A549 (cell line): ENCODE results near the gene NFIX. TPM values are rescaled to one million over a fixed set of nuclear protein-coding genes. Genes with fewer than 3 reads are reported as not detected.

ENCODE experiments used
- ATAC-seq, 2 experiments: fragments of 200-7000 bp in 1 of 2; fragments of >200 bp in 1 of 2; cut with Nextera tagmentation in 1 of 2; cut with Tn5 transposase in 1 of 2; 3 replicates each; pipeline versions ENCODE4 v1.8.0 to v1.9.1; 2018 to 2020; ENCODE audit warnings: mild to moderate bottlenecking in 1 of 2, moderate library complexity in 1 of 2
- CTCF ChIA-PET: fragments of 300-600 bp; sonication (Branson Sonifier 250); formaldehyde crosslinking; extraction: SDS; loops from one replicate; lab custom pipeline; 2021; ENCODE audit warnings: antibody characterized with exemption, inconsistent platforms; lab: Yijun Ruan, JAX
- POLR2A ChIA-PET: fragments of 350-600 bp; formaldehyde crosslinking; extraction: SDS; loops from one replicate; lab custom pipeline; 2021; ENCODE audit warnings: antibody characterized with exemption, inconsistent platforms; lab: Yijun Ruan, JAX
- DNase-seq, 2 experiments: peaks; one replicate each; pipeline versions ENCODE4 v3.0.0 to v3.0.0-alpha.2; 2011 to 2016; ENCODE audit warnings: low read depth in 1 of 2, low spot score in 1 of 2
- FAIRE-seq: peaks from 2 replicates; lab custom pipeline; 2011; peaks lifted over from hg19 to GRCh38; lab: Jason Lieb, UNC
- H3K27ac ChIP-seq, 2 experiments: fragments of >200 bp; sonication (Bioruptor Twin); formaldehyde crosslinking; 3 replicates each; pipeline ENCODE4 v1.5.1; 2016 to 2017
- H3K4me1 ChIP-seq: fragments of >200 bp; sonication (Bioruptor Twin); formaldehyde crosslinking; 3 replicates; pipeline ENCODE4 v1.6.1; 2016
- H3K4me2 ChIP-seq: fragments of >200 bp; sonication (Bioruptor Twin); formaldehyde crosslinking; 3 replicates; pipeline ENCODE4 v1.6.1; 2016
- H3K4me3 ChIP-seq: fragments of >200 bp; sonication (Bioruptor Twin); formaldehyde crosslinking; 3 replicates; pipeline ENCODE4 v1.5.1; 2016
- H3K9me3 ChIP-seq: fragments of >200 bp; sonication (Bioruptor Twin); formaldehyde crosslinking; 3 replicates; pipeline ENCODE4 v1.6.1; 2016
- BCL3 ChIP-seq: fragments of >200 bp; sonication (Bioruptor Twin); formaldehyde crosslinking; IDR thresholded peaks from 3 replicates; pipeline ENCODE4 v1.6.1; 2016
- BHLHE40 ChIP-seq: IDR thresholded peaks from 2 replicates; pipeline ENCODE4 v1.6.1; 2012; ENCODE audit warnings: low read depth, low read length, inconsistent platforms
- CBX8 ChIP-seq: fragments of 200-600 bp; sonication (generic); IDR thresholded peaks from 2 replicates; pipeline ENCODE4 v1.6.1; 2016
- CEBPB ChIP-seq, 2 experiments: fragments of >200 bp in 1 of 2; sonication (Bioruptor Twin) in 1 of 2; formaldehyde crosslinking in 1 of 2; IDR thresholded peaks; 2 replicates each; pipeline ENCODE4 v1.6.1; 2012 to 2016
- EHMT2 ChIP-seq: fragments of 200-600 bp; sonication (generic); IDR thresholded peaks from 2 replicates; pipeline ENCODE4 v1.6.1; 2016; ENCODE audit warnings: antibody characterized with exemption, low read depth, mild to moderate bottlenecking, moderate library complexity
- ELK1 ChIP-seq: fragments of 150-350 bp; IDR thresholded peaks from 2 replicates; pipeline ENCODE4 v1.6.1; 2014; ENCODE audit warnings: low read depth, mild to moderate bottlenecking, low read length
- EP300 ChIP-seq, 2 experiments: fragments of >200 bp; sonication (Bioruptor Twin); formaldehyde crosslinking; IDR thresholded peaks; 2 replicates in 1 of 2; 3 replicates in 1 of 2; pipeline ENCODE4 v1.6.1; 2016 to 2017
- FOSB ChIP-seq: fragments of 250-450 bp; sonication (Bioruptor Pico); IDR thresholded peaks from 2 replicates; pipeline ENCODE4 v1.5.0; 2020; ENCODE audit warnings: mild to moderate bottlenecking, moderate library complexity
- FOXS1 ChIP-seq: fragments of 250-450 bp; sonication (Bioruptor Pico); IDR thresholded peaks from 2 replicates; pipeline ENCODE4 v1.5.0; 2020; ENCODE audit warnings: mild to moderate bottlenecking, moderate library complexity
- HOXB13 ChIP-seq: fragments of 250-450 bp; sonication (Bioruptor Pico); IDR thresholded peaks from 2 replicates; pipeline ENCODE4 v1.5.0; 2020; ENCODE audit warnings: low read depth, mild to moderate bottlenecking, moderate library complexity
- JUNB ChIP-seq: fragments of >200 bp; sonication (Bioruptor Twin); formaldehyde crosslinking; IDR thresholded peaks from 2 replicates; pipeline ENCODE4 v1.6.1; 2016
- NPAS2 ChIP-seq: fragments of 250-450 bp; sonication (Bioruptor Pico); IDR thresholded peaks from 2 replicates; pipeline ENCODE4 v1.8.0; 2022; ENCODE audit warnings: mild to moderate bottlenecking, moderate library complexity, borderline replicate concordance
- POLR2A ChIP-seq: IDR thresholded peaks from 2 replicates; pipeline ENCODE4 v1.6.1; 2012; ENCODE audit warnings: mild to moderate bottlenecking, low read length
- POLR2AphosphoS2 ChIP-seq: conservative IDR thresholded peaks from 2 replicates; pipeline ENCODE4 v1.6.1; 2012; ENCODE audit warnings: low read length, improper control_type of control experiment, inconsistent platforms
- RCOR1 ChIP-seq: fragments of 150-350 bp; IDR thresholded peaks from 2 replicates; pipeline ENCODE4 v1.6.1; 2014; ENCODE audit warnings: antibody characterized with exemption, low read length, low read depth
- TP53 ChIP-seq: fragments of 250-450 bp; sonication (Bioruptor Pico); IDR thresholded peaks from 2 replicates; pipeline ENCODE4 v1.5.0; 2021; ENCODE audit warnings: mild to moderate bottlenecking, moderate library complexity
- ZC3H11A ChIP-seq: fragments of 450-650 bp; IDR thresholded peaks from 2 replicates; pipeline ENCODE4 v1.6.1; 2014; ENCODE audit warnings: antibody characterized with exemption, mild to moderate bottlenecking
- WGBS: methylation state at CpG from one replicate; pipeline ENCODE4 v1.1.6; 2017; ENCODE audit errors: missing lambda C conversion rate; 5-methylcytosine and 5-hydroxymethylcytosine counted together
- polyA plus RNA-seq, 4 experiments: library from polyadenylated mRNA; depleted of rRNA in 3 of 4; stranded (reverse); fragments of >200 nt; fragmentation: RNase III in 1 of 4; extraction: RNeasy Plus Mini Kit Qiagen cat#74134 plus additional on column Dnase treatment in 1 of 4; gene quantifications; 2 replicates in 3 of 4; 3 replicates in 1 of 4; pipeline ENCODE4 v1.2.3, GENCODE V29; 2011 to 2017

The NFIX gene
- polyA plus RNA-seq, 2 of the 4 experiments (the other 2 are of a cell fraction): 0.52 to 3.0 TPM

- peak overlapping the region; percentile 28; the same call in 2 of the 3 replicates for H3K4me2 ChIP-seq
- no peak for TF ChIP-seq CBX8
- TF ChIP-seq NPAS2 (CRISPR knock-in tag): no peak
- TF ChIP-seq, all 56 proteins: peak for 0
- ChIA-PET POLR2A (no interaction called here), CTCF (interaction anchor here (1.0 to 9.1 kb wide), 14 partner anchors 10 to 167 kb away, joined by 3 to 309 read pairs (median 12); partner anchors contain the start of genes IER2 and STX10)
- peak in 1 of 2 experiments; percentile 4; a peak in 1 of 6 replicates for ATAC-seq
- Histone ChIP-seq H3K4me1 (peaks cover 57% of the 10 kb centered on the region), H3K4me3 (no peak overlapping the region), H3K9me3 (no peaks in the 10 kb centered on the region), H3K27ac (no peak overlapping the region)
- WGBS: 92% methylated on average over 7 of the region's 25 CpGs
- no peak for FAIRE-seq
- no peak for DNase-seq
Measured at GRCh38 chr19:13095393-13095784, 100.1 kb downstream of the NFIX start.

- Histone ChIP-seq H3K4me1 (peaks cover 50% of the 10 kb centered on the region), H3K4me3 (no peak overlapping the region), H3K9me3 (no peaks in the 10 kb centered on the region), H3K27ac (peak overlapping the region in 1 of 2 experiments; percentile 45; a peak in 2 of 6 replicates), H3K4me2 (peak overlapping the region; percentile 47)
- TF ChIP-seq BHLHE40: no peak
- TF ChIP-seq FOSB: no peak
- no peak for TF ChIP-seq FOXS1 (CRISPR knock-in tag)
- no peak for TF ChIP-seq EHMT2
- TF ChIP-seq BCL3: no peak
- TF ChIP-seq POLR2A: no peak
- TF ChIP-seq ELK1: no peak
- TF ChIP-seq ZC3H11A: no peak
- no peak for TF ChIP-seq TP53 (CRISPR knock-in tag)
- TF ChIP-seq EP300 (IDR thresholded peaks at IDR 0.05): no peak
- no peak for TF ChIP-seq RCOR1
- no peak for TF ChIP-seq JUNB
- ChIA-PET CTCF (interaction anchor here (1.0 to 9.1 kb wide), 8 partner anchors 9 to 166 kb away, joined by 3 to 309 read pairs (median 10); partner anchors contain the start of genes IER2 and STX10), POLR2A (no interaction called here)
- FAIRE-seq (no peak), ATAC-seq (peak in 1 of 2 experiments; percentile 58; a peak in 3 of 6 replicates), DNase-seq (peak; percentile 27 to 30)
- WGBS: 58% methylated on average over 16 of the region's 44 CpGs
Measured at GRCh38 chr19:13095934-13096927, 101.0 kb downstream of the NFIX start.

- WGBS: 80% methylated on average over 20 of the region's 20 CpGs
- ATAC-seq (no peak), DNase-seq (no peak), FAIRE-seq (no peak)
- H3K9me3 ChIP-seq: no peaks in the 10 kb centered on the region
- H3K4me1 ChIP-seq: peaks cover 42% of the 10 kb centered on the region
- no peak overlapping the region for H3K4me2 ChIP-seq
- H3K27ac ChIP-seq: no peak overlapping the region
- CTCF ChIA-PET: interaction anchor here (1.5 to 9.1 kb wide), 3 partner anchors 19 to 118 kb away, joined by 3 to 309 read pairs (median 12); partner anchors contain the start of genes IER2 and STX10
- no peak overlapping the region for H3K4me3 ChIP-seq
- no peak for TF ChIP-seq POLR2AphosphoS2
- no peak for TF ChIP-seq HOXB13 (CRISPR knock-in tag)
- no peak for TF ChIP-seq CBX8
- TF ChIP-seq CEBPB (IDR thresholded peaks at IDR 0.05): no peak
- POLR2A ChIA-PET: no interaction called here
Measured at GRCh38 chr19:13097033-13097462, 101.8 kb downstream of the NFIX start.
